Gastrocnemius medialis (tissue), 4 donors: Measurements from ENCODE around the gene APEH.

Source experiments
- POLR2A ChIP-seq, 2 donors: fragments of 450-650 bp; IDR thresholded peaks; one replicate each; pipeline ENCODE4 v1.6.1; 2017; ENCODE audit warnings: antibody characterized with exemption in 2 of 2, mild to moderate bottlenecking in 2 of 2, moderate library complexity in 2 of 2
- TF ChIP-seq, protein P1 (sequence below), 5 experiments: fragments of 450-650 bp in 3 of 5; fragments of 200-600 bp in 2 of 5; sonication (generic) in 2 of 5; IDR thresholded peaks in 4 of 5; conservative IDR thresholded peaks in 1 of 5; 1 replicate in 4 of 5; 2 replicates in 1 of 5; pipeline ENCODE4 v1.5.1; 2016 to 2019; ENCODE audit warnings: antibody characterized with exemption in 5 of 5, mild to moderate bottlenecking in 3 of 5, moderate library complexity in 3 of 5

DNA sequence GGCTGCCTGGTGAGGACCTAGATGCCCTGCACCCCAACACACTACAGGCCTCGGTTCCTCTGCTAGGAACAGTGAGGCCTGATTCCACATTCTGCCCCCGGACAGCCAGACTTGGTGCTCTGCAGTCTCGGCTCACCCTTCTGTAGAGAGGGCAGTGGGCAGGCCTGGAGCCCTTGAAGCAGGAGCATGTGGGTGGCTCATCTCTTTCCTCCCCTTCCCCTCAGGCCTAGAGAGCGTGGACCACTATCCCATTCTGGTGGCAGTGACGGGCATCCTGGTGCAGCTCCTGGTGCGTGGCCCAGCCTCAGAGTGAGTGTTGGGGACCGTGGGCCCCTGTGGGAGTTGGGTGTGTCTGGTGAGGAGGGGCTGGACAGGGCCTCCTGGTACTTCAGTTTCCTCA is 42.0 kb downstream of the APEH start:
- TF ChIP-seq, protein P1, sequence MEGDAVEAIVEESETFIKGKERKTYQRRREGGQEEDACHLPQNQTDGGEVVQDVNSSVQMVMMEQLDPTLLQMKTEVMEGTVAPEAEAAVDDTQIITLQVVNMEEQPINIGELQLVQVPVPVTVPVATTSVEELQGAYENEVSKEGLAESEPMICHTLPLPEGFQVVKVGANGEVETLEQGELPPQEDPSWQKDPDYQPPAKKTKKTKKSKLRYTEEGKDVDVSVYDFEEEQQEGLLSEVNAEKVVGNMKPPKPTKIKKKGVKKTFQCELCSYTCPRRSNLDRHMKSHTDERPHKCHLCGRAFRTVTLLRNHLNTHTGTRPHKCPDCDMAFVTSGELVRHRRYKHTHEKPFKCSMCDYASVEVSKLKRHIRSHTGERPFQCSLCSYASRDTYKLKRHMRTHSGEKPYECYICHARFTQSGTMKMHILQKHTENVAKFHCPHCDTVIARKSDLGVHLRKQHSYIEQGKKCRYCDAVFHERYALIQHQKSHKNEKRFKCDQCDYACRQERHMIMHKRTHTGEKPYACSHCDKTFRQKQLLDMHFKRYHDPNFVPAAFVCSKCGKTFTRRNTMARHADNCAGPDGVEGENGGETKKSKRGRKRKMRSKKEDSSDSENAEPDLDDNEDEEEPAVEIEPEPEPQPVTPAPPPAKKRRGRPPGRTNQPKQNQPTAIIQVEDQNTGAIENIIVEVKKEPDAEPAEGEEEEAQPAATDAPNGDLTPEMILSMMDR (IDR thresholded peaks at IDR 0.05 in 4 of 5, conservative IDR thresholded peaks at IDR 0.05 in 1 of 5), result no peak
- no peak for TF ChIP-seq POLR2A (IDR thresholded peaks at IDR 0.05)
